GM18507 (cell line): ENCODE results near the gene R3HDM2.
A peak's percentile ranks its signal among the peaks of the same experiment; 100 is the strongest.

ENCODE experiments used
- DNase-seq: peaks from one replicate; pipeline ENCODE4 v3.0.0; 2011; ENCODE audit warnings: low read depth; ENCODE audit not compliant: insufficient read length; ENCODE audit errors: extremely low spot score
- FAIRE-seq: peaks from 2 replicates; lab custom pipeline; 2011; peaks lifted over from hg19 to GRCh38; lab: Jason Lieb, UNC

R3HDM2 gene

DNA sequence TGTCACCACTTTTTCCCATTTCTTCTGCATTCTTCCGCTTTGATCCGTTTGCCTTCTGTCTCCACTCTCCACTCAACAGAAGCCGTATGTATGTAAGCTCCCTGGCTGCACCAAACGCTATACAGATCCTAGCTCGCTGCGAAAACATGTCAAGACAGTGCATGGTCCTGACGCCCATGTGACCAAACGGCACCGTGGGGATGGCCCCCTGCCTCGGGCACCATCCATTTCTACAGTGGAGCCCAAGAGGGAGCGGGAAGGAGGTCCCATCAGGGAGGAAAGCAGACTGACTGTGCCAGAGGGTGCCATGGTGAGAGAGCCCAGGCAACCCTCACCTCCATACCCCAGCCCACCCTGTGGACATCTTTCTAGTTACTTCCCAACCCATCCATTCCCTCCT, 37.1 kb upstream of the R3HDM2 start:
- no peak for FAIRE-seq
- DNase-seq = no peak

GRCh38 chr12:57467212-57467874, 36.5 kb upstream of the R3HDM2 start:
- FAIRE-seq (no peak), DNase-seq (no peak)

GRCh38 chr12:57465747-57466505, 35.1 kb upstream of the R3HDM2 start:
- DNase-seq (no peak), FAIRE-seq (no peak)

GRCh38 chr12:57465030-57465746, 34.3 kb upstream of the R3HDM2 start:
- no peak for FAIRE-seq

GRCh38 chr12:57464569-57464968, 33.7 kb upstream of the R3HDM2 start:
- DNase-seq (no peak), FAIRE-seq (no peak)

More at GRCh38 chr12:57465030-57465746, 34.3 kb upstream of the R3HDM2 start:
- no peak for DNase-seq

DNA sequence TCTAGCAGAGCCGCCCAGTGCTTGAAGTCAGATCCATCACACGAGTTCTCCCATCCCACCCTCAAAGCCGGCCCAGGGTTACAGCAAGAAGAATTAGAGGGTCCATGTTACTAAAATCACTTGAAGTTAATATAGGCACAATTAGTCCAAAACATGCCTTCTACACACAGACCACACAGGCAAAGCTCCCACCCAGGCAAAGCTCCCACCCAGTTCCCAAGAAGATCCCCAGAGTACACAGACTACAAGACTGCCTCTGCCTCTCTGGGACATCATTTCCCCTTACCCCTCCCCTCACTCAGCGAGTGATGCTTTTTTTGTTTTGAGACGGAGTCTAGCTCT, 32.0 kb upstream of the R3HDM2 start:
- FAIRE-seq (no peak), DNase-seq (no peak)

- FAIRE-seq (peak; percentile 98), DNase-seq (peak; percentile 86)
Measured at GRCh38 chr12:57462251-57462911, 31.5 kb upstream of the R3HDM2 start.

GRCh38 chr12:57461917-57462250, 31.0 kb upstream of the R3HDM2 start:
- FAIRE-seq (no peak), DNase-seq (no peak)

DNA sequence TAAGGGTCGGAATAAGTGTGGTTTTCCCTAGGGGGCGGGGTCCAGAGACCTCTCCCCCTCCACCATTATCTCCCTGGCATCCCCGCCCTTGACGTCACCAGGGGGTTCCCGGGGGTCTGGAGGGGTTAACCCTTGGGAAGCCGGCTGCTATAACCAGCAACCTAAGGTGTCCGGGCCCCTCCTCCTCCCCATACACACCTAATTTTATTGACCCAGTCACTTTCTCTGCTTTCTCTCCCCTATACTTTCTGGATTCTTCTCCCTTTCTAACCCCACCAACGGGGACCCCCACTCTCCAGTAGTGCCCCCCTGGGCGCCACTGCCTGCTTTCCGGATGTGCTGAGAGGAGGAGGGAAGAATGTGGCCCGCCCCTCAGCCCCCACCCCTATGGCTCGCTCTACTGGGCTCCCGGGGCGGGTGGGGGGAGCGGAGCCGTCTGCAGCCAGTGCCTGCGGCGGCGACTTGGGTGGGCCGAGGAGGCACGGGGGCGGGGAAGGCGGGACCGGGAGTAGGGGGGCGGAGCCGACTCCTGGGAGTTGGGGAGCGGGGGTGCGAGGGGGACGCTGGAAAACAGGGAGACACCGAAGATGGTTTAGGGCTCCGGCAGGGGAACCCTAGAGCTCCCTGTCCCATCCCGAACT, 30.6 kb upstream of the R3HDM2 start:
- DNase-seq = no peak
- no peak for FAIRE-seq

GRCh38 chr12:57460841-57461275, 30.0 kb upstream of the R3HDM2 start:
- DNase-seq (no peak), FAIRE-seq (no peak)

GRCh38 chr12:57460468-57460784, 29.6 kb upstream of the R3HDM2 start:
- no peak for DNase-seq
- peak; percentile 33 for FAIRE-seq

DNA sequence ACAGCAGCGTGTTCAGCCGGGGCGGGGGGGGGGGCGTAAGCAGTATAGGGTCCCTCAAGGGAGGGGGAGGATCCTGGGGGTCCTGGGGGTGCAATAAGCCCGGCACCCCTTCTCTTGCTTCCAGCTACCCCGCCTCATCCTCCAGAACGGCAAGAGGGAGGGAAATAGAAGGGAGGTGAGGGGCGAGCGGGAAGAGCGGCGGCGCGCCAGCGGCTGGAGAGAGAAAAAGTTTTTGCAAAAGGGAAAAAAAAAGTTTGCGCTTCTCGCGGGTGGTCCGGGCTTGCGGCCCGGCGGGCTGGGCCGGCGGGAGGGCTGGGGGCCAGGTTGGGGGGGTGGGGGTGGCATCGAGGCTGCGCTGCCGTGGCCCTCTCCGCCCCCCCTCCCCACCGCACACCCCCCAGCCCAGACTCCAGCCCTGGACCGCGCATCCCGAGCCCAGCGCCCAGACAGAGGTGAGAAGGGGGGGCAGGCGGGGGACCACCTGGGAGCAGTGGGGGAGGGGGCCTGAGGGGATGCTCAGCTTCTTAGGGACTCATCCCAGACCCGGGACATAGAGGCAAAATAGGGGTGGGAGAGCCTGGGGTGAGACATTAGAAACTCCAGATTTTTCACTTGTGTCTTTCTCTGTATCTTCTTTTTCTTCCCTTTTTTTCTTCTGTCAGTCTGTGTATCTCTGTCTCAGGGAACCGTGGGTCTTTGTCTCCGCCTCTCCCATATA, 29.1 kb upstream of the R3HDM2 start, which contains the start of gene GLI1:
GLI1 (plus strand) TSS at position 36 of the 718 bp plus-strand sequence. CDS start 3,907 bp downstream, outside the sequence.
- DNase-seq (no peak), FAIRE-seq (no peak)

GRCh38 chr12:57459055-57459749, 28.4 kb upstream of the R3HDM2 start:
- peak; percentile 95 for FAIRE-seq
- no peak for DNase-seq

- no peak for FAIRE-seq
Measured at GRCh38 chr12:57458665-57459054, 27.8 kb upstream of the R3HDM2 start.

DNA sequence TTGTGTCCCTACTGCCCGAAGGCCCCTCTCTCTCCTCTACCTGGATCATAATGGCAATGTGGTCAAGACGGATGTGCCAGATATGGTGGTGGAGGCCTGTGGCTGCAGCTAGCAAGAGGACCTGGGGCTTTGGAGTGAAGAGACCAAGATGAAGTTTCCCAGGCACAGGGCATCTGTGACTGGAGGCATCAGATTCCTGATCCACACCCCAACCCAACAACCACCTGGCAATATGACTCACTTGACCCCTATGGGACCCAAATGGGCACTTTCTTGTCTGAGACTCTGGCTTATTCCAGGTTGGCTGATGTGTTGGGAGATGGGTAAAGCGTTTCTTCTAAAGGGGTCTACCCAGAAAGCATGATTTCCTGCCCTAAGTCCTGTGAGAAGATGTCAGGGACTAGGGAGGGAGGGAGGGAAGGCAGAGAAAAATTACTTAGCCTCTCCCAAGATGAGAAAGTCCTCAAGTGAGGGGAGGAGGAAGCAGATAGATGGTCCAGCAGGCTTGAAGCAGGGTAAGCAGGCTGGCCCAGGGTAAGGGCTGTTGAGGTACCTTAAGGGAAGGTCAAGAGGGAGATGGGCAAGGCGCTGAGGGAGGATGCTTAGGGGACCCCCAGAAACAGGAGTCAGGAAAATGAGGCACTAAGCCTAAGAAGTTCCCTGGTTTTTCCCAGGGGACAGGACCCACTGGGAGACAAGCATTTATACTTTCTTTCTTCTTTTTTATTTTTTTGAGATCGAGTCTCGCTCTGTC, 26.1 kb upstream of the R3HDM2 start:
- FAIRE-seq (no peak), DNase-seq (no peak)

More at GRCh38 chr12:57458665-57459054, 27.8 kb upstream of the R3HDM2 start:
- no peak for DNase-seq

DNA sequence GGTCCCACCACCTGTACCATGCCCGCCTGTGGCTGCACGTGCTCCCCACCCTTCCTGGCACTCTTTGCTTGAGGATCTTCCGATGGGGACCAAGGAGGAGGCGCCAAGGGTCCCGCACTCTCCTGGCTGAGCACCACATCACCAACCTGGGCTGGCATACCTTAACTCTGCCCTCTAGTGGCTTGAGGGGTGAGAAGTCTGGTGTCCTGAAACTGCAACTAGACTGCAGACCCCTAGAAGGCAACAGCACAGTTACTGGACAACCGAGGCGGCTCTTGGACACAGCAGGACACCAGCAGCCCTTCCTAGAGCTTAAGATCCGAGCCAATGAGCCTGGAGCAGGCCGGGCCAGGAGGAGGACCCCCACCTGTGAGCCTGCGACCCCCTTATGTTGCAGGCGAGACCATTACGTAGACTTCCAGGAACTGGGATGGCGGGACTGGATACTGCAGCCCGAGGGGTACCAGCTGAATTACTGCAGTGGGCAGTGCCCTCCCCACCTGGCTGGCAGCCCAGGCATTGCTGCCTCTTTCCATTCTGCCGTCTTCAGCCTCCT, 25.4 kb upstream of the R3HDM2 start:
- peak; percentile 75 for FAIRE-seq

DNA sequence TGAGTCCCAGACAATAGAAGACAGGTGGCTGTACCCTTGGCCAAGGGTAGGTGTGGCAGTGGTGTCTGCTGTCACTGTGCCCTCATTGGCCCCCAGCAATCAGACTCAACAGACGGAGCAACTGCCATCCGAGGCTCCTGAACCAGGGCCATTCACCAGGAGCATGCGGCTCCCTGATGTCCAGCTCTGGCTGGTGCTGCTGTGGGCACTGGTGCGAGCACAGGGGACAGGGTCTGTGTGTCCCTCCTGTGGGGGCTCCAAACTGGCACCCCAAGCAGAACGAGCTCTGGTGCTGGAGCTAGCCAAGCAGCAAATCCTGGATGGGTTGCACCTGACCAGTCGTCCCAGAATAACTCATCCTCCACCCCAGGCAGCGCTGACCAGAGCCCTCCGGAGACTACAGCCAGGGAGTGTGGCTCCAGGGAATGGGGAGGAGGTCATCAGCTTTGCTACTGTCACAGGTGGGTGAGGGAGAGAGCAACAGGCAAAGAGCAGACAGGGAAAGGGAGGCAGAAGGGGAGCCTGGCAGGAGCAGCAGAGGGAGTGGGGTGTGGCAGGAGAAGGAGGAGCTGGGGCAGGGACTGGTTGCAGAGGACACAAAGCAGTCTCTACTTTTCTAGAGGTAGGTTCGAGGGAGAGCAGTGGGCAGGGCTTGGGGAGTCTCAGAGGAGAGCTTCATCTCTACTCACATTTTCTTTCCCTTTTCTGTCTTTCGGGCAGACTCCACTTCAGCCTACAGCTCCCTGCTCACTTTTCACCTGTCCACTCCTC, 24.7 kb upstream of the R3HDM2 start:
- no peak for DNase-seq
- FAIRE-seq = no peak

More for the DNA sequence above, 25.4 kb upstream of the R3HDM2 start:
- no peak for DNase-seq
